Bronchial epithelial cell (primary cell): ENCODE measurements around the gene PLCL1. TPM values are rescaled to one million over a fixed set of nuclear protein-coding genes. Genes with fewer than 3 reads are reported as not detected.

Source experiments
- DNase-seq: peaks from one replicate; pipeline ENCODE4 v3.0.0-alpha.2; 2010; ENCODE audit warnings: low read depth
- FAIRE-seq: peaks from 2 replicates; lab custom pipeline; 2011; peaks lifted over from hg19 to GRCh38; lab: Jason Lieb, UNC
- H3K27me3 ChIP-seq: 2 replicates; pipeline ENCODE4 v1.5.1; 2011; ENCODE audit warnings: low read length; ENCODE audit not compliant: control insufficient read depth, insufficient read depth
- H3K36me3 ChIP-seq: 2 replicates; pipeline ENCODE4 v1.5.1; 2011; ENCODE audit warnings: low read length; ENCODE audit not compliant: control insufficient read depth, insufficient read depth
- H3K4me3 ChIP-seq: 2 replicates; pipeline ENCODE4 v1.5.1; 2011; ENCODE audit warnings: mild to moderate bottlenecking, low read depth, low read length, control low read depth
- total RNA-seq: library from RNA; depleted of rRNA; stranded (reverse); fragments of >200 nt; gene quantifications from 2 replicates; pipeline ENCODE4 v1.2.1, GENCODE V29; 2014
- TF ChIP-seq, protein P1 (sequence below): IDR thresholded peaks from 2 replicates; pipeline ENCODE4 v1.5.1; 2011; ENCODE audit warnings: mild to moderate bottlenecking, moderate library complexity, low read length, control low read depth, inconsistent platforms; ENCODE audit not compliant: insufficient read depth, severe bottlenecking

PLCL1 gene
- total RNA-seq, 1 donor from 2014 or later = not detected

DNA sequence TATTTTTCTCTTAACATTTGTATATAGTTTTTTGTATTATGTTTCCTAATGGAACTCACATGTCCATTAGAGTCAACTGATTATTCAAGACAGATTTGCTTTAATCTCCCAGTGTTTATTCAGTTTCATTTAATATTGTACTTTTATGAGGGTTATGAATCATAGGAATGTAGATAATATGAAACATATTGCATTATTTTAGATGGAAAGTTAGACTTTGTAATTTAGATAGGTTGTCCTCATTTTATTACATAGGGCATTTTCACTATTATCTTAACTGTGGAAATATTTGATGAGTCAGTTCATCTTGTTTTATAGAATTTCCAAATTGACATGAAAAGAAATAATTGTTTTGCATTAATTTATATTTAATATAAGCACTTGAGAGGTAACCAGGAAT, 240.8 kb downstream of the PLCL1 start:
- no peaks in the 10 kb centered on the region for H3K36me3 ChIP-seq
- no peak for FAIRE-seq
- DNase-seq = no peak
- H3K27me3 ChIP-seq = no peaks in the 10 kb centered on the region
- TF ChIP-seq, protein P1, sequence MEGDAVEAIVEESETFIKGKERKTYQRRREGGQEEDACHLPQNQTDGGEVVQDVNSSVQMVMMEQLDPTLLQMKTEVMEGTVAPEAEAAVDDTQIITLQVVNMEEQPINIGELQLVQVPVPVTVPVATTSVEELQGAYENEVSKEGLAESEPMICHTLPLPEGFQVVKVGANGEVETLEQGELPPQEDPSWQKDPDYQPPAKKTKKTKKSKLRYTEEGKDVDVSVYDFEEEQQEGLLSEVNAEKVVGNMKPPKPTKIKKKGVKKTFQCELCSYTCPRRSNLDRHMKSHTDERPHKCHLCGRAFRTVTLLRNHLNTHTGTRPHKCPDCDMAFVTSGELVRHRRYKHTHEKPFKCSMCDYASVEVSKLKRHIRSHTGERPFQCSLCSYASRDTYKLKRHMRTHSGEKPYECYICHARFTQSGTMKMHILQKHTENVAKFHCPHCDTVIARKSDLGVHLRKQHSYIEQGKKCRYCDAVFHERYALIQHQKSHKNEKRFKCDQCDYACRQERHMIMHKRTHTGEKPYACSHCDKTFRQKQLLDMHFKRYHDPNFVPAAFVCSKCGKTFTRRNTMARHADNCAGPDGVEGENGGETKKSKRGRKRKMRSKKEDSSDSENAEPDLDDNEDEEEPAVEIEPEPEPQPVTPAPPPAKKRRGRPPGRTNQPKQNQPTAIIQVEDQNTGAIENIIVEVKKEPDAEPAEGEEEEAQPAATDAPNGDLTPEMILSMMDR = no peak
- H3K4me3 ChIP-seq = no peak overlapping the region

DNA sequence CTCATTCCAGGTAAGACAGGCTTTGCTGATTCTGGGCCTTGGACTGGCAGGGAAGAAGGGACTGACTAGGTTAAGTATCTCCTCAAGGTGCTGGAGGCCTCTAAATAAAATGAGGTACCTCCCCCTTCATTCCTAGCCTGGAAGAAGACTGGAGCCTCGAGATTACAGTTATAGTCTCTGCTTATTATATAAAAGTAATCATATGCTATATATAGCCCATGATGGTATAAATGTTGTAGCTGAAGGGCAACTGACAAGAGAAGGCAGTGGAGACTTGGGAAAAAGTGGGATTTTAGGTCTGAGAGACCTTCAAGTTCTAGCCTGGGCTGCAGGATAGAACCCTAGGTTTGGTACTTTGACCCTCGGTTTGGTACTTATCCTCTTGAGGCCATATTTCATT, 248.3 kb downstream of the PLCL1 start:
- no peak overlapping the region for H3K4me3 ChIP-seq
- FAIRE-seq = no peak
- no peak for DNase-seq
- no peaks in the 10 kb centered on the region for H3K36me3 ChIP-seq
- TF ChIP-seq, protein P1 = no peak
- no peaks in the 10 kb centered on the region for H3K27me3 ChIP-seq

DNA sequence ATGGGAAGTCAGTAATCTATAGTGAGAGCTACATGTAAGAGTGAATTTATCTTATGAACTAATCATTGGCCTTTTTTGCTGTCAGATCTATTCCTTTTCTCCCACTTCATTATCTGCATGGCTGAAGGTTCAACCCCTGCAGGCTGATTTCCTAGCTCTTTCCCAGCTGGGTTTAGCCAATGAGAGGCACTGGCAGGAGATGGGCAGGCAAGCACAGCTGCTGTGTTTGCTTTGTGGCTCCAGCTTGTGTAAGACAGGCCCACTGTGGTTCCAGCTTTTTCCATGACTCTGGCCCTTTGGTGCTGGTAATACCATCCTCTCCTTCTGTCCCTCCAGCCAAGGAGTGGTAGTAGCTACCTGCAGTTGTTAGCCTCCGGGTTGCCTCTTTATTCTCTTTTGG, 248.8 kb downstream of the PLCL1 start:
- TF ChIP-seq, protein P1 = no peak
- FAIRE-seq (no peak), DNase-seq (no peak)
- Histone ChIP-seq H3K36me3 (no peaks in the 10 kb centered on the region), H3K27me3 (no peaks in the 10 kb centered on the region), H3K4me3 (no peak overlapping the region)

DNA sequence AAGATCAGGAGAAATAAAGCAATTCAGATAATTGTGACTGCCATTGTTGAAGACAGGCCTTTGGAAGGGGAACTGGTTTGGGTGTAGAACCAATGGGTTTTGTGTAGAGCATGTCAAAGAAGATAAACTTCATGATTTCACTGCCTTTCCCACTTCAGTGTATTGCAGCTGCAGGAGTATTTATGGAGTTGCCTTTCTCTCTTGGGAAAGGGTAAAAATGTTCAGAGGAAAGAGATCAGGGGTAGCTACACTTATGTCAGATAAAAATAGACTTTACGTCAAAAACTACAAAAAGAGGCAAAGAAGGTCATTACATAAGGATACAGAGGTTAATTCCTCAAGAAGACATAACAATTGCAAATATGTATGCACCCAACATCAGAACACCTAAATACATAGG, 249.4 kb downstream of the PLCL1 start:
- FAIRE-seq = no peak
- TF ChIP-seq, protein P1 = no peak

DNA sequence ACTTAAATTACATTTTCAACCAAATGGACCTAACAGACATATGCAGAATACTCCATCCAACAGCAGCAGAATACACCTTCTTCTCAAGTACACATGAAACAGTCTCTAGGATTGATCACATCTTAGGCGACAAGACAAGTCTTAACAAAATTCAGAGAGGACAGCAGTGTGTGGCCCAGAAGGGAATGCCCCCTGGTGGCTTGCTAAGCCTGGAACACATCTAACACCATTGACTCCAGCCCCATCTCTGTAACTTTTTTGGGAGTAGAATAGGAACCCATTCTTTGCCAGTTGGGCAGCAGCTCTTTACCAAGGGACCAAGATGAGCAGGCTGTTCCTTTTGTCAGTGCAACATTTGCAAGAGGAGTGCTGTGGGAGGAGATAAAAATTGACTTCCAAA, 249.9 kb downstream of the PLCL1 start:
- H3K36me3 ChIP-seq = no peaks in the 10 kb centered on the region
- H3K27me3 ChIP-seq = no peaks in the 10 kb centered on the region
- no peak for FAIRE-seq
- H3K4me3 ChIP-seq = no peak overlapping the region
- TF ChIP-seq, protein P1 = peak; percentile 48
- DNase-seq = peak; percentile 27

More for the DNA sequence above, 249.4 kb downstream of the PLCL1 start:
- DNase-seq = no peak
- Histone ChIP-seq H3K27me3 (no peaks in the 10 kb centered on the region), H3K4me3 (no peak overlapping the region), H3K36me3 (no peaks in the 10 kb centered on the region)

DNA sequence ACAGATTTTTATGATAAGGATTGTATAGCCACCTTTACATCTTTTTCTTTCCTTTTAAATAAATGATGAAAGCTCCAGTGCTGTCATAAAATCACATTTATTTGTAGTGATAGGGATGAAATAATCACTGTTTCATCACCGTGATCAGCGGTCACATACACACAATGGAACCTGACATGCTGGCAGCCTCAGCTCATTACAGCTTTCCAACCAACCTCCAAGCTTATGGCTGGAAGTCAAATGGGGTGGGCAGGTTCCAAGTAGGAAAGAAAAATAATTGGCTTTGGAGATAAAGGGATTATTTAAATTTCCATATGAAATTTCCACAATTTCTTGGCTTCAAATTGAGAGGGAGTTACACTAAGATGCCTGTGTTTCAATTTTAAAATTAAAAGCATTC, 251.3 kb downstream of the PLCL1 start:
- Histone ChIP-seq H3K27me3 (no peaks in the 10 kb centered on the region), H3K4me3 (no peak overlapping the region), H3K36me3 (no peaks in the 10 kb centered on the region)
- TF ChIP-seq, protein P1 = no peak
- DNase-seq (no peak), FAIRE-seq (no peak)
